GM19397 (cell line): ENCODE results near the gene ITGBL1.

Experiments
- ATAC-seq: cut with Tn5 transposase; IDR thresholded peaks from one replicate; pipeline ENCODE4 v1.9.1; 2021; ENCODE audit warnings: mild to moderate bottlenecking, moderate library complexity; ENCODE audit not compliant: unreplicated experiment

The ITGBL1 gene

DNA sequence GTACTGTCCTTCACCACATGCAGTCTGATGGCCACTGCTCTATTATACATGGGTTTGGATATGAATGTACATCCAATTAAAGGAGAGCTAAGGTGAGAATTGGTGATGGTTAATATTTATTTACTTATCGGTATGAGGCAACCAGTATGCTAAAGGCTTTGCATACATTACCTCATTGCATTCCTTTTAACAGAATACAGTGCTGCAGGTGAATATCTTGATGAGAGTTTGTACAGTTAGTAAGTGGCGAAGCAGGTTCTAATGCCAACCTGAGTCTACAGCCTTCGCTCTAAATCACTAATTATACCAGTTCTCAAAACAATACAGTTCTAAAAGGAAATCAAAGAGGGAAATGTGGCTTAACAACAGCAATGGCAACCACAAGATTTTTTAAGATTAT is 284.1 kb downstream of the ITGBL1 start:
- ATAC-seq: no peak

DNA sequence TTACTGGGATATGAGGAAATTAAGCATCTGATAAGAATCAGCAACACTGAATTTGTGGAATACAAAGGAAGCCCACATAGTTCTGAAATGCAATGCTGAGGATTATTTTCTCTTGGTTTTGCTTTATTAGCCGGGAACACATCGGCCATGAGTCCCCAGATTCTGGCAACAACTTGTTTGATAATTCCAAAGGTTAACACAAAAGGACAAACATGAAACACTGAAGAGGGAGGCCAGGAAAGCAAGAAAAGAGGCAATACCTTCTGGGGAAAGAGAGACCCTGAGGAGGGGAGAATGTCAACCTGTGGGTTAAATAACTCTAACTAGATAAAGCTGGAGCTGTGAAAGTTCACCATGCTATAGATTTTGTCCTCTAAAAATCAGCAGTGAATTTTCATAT is 285.9 kb downstream of the ITGBL1 start:
- ATAC-seq: no peak

DNA sequence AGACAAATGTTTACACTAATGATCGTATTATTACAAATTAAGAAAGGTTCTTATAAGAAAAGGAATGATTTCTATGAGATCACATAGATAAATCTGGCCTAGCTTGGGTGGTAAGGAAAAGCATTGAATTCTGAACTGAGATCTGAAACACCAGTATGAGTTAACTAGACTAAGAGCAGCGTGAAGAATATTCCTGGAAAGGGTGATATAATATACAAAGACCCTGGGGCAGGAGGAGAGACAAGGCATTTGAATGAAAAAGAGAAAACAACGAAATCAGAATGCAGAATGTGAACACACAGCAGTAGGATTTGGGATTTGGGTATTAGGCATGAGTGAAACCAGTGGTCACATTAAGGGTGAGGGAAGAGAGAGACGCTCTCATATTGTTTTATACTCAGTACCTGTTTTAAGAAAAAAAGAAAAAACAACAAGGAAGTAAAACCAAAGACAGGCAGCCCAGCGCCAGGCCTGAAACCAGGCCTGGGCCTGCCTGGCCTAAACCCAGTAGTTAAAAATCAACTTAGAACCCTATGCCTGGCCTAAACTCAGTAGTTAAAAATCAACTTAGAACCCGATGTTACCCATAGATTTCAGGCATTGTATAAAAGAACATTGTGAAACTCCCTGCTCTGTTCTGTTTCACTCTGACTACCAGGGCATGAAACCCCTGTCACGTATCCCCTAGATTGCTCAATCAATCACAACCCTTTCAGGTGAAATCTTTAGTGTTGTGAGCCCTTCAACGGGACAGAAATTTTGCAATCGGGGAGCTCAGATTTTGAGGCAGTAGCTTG is 287.1 kb downstream of the ITGBL1 start:
- ATAC-seq: peak; percentile 97

DNA sequence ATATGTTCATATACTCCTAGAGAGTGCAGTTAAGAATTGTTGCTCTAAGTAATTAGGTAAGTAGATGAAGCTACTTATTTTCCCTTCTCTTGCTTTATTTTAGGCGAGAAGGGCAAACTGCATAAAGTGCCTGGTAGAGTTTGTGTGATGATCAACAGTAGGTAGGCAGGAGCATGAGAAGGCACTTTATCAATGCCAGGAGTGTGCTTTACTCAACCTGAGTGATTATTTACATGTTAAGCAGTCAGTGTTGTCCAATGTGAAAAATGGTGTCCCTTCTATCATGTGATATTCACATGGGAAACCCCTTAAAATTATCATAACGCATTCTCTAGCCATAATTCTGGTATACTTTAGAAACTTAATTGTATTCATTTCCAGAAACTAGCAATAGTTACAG is 294.0 kb downstream of the ITGBL1 start:
- no peak for ATAC-seq

DNA sequence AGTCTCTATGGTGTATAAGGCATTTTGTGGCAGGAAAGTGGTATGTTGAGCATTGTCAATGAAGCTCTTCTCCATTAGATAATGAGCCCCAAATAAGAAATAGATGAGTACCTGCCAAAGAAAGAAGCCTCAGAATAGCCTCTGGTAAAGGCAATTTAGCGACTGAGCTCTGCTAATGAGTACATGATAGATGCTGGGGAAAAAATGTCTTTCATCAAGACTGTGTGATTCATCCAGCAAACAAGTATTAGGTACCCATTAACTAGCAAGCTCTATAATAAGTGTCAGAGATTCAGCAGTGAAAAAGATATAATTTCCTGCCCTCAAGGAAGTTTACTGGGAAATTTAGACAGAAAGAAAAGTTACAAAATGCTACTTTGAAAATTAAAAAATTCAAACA is 294.6 kb downstream of the ITGBL1 start:
- ATAC-seq: no peak

DNA sequence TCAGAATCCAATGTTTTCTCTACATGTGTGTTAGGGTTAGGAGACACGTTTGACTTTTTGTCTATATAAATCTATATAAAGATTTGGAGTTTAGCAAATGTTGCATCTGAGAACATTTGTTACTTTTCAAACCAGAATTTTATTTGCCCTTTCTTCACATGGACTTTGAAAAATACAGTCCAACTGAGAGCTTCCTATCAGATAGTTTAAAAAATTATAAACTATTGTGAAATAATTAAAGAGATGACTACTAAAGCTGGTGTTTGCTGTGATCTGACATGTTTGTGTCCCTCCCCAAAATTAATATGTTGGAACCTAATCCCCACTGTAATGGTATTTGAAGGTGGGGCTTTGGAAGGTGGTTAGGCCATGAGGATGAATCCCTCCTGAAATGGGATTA is 297.1 kb downstream of the ITGBL1 start:
- no peak for ATAC-seq

DNA sequence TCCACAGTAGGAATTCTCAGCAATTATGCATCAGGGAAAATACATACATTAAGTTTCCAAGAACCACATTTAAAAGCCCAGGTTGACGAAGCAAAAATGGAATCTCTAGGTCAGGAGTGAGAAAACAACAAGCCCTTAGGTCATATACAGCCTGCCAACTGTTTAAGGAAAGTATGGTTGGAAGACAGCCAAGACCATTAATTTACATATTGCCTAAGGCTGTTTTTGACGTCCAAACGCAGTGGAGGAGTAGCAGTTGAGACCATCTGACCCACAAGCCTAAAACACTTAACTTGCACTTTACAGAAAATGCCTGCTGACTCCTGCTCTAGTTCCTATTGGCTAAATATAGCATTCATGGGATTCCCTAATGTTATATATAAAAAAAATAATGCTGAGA is 299.0 kb downstream of the ITGBL1 start:
- peak; percentile 67 for ATAC-seq

DNA sequence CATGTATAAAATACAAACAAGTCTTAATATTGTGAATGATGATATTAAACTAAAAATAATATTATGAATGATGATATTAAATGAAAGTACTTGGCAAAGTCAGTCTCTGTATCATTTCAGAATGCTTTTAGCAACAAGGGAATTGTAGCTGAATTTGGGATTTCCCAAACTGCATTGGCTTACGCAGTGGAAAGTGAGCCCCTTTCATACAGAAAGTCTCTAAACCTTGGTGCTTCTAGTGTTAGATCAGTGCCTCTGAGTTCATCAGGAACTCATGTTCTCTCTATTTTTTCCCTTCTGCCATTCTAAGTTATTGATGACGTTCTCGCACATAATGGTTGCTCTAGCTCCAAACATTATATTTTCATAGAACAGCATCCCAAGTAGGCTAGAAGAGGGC is 300.0 kb downstream of the ITGBL1 start:
- no peak for ATAC-seq

DNA sequence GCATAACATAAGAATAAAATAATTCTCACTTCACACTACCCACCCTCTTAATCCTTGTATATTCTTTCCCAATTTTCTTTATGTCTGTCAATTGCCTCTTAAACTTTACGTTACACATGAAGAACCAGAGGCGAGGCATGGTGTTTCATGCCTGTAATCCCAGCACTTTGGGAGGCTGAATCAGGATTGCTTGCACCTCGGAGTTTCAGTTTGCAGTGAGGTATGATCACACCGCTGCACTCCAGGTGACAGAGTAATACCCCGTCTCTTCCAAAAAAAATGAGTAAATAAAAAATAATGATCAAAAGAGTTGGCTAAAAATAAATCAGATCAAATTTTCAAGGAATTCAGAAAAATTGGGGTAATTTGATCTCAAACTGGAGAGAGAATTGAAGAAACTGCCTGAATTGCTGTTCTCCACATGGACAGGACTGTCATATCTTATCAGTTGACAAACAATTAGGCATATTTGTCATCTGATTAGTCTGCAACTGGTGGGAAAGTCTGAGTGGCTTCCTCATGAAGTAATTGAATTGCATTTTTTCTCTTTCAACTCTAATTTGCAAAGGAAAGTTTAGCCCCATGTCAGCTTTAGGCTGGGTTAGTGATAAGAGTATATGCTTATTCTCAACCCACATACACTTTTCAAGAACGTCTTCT is 302.9 kb downstream of the ITGBL1 start:
- no peak for ATAC-seq

DNA sequence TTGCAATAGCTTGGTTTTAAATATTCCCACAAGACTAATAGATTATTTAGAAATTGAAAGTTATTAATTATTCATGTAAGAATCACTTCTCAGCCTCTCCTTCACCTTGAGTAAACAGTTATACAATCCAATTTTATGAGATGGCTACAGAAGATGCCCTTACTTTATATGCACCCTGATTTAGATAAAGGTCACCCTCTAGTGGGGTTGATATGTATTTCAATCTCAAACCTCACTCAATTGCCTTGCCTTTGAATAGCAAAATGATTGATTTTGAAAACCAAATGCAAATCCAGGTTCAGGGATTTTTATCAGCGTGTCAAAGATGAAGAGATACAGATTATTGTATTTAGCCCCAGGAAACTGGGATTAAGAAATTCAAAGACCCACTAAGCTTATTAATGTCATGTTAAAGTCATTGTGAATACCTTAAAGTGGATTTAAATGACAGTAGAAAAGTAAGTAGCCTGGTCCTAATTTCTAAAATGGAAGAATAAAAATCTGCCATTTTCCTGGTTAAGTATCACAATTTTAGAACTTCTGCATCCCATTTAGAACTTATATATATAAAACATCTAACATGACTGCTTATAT is 305.1 kb downstream of the ITGBL1 start:
- peak; percentile 86 for ATAC-seq

DNA sequence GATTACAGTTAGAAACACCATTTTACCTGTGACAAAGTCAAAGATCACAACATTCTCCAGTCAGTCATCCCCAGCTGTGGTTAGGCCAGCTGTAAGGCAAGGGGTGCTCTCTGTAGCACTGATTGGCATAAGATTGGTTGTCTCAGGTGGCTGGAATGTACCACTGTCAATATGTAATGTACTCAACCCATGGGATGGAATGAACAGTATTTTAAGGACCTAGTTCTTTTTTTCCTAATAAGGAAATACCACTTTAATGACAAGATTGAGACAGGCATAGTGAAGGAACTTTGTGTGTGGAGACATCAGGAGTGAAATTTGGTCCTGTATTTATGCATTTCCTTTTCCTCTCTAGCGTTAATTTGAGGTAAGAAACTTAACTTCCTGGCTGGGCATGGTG is 310.7 kb downstream of the ITGBL1 start:
- ATAC-seq: no peak
